Measurements from ENCODE around the gene KDELR1.

Gene KDELR1

DNA sequence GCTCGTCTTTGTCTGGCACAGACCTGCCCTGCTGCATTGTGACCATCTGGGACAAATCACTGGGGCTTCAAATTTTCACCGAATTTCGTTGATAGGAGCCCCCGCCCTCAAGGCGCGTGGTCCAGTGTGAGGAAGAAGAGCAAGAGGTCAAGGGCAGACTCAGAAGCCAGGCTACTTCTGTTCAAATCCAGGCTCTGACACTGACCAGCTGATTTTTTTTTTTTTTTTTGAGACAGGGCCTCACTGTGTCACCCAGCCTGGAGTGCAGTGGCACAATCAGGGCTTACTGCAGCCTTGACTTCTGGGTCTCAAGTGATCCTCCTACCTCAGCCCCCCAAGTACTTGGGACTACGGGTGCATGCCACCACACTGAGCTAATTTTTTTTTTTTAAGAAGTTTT lies 20.0 kb downstream of the KDELR1 start:
- DNase-seq = no peak

GRCh38 chr19:48370955-48371354 lies 20.4 kb downstream of the KDELR1 start:
- DNase-seq = no peak

- no peak for DNase-seq
Measured at GRCh38 chr19:48368936-48369335, 22.4 kb downstream of the KDELR1 start.

DNA sequence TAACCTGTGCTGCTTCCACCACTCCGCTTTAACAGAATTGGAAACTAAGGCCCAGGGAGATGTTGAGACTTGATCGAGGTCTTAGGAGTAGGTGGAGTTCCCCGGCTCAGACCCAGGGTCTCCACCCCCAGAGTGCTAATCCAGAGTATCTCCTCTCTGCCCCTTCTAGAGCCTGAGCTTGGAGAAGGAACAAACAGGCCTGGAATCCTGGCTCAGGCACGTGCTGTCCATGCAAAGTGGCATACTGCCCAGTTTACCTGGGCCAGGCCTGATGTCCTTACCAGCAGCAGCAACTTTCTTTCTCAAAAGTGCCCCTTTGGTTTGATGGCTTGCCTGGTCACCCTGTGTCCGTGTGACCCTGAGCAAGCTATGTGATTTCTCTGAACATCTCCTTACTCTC lies 23.5 kb downstream of the KDELR1 start:
- no peak for DNase-seq

DNA sequence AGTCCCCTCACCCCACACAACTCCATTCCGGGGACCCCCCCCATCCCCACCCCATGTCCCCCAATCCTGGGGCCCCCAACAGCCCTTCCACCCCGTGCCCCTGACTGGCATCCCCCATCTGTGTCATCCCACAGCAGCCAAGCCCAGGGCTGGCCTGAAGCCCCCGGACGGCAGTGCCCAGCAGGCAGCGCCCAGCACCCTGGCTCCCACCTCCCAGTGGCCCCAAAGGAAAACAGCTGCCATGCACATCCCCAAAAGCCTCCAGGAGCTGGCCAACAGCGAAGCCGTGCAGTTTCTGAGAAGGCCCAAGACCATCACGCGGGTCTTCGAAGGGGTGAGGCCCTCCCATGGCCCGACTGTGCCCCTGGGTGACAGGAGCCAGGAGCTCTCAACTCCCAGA lies 25.7 kb downstream of the KDELR1 start:
- DNase-seq = no peak

GRCh38 chr19:48364598-48365348 lies 26.6 kb downstream of the KDELR1 start:
- no peak for DNase-seq

DNA sequence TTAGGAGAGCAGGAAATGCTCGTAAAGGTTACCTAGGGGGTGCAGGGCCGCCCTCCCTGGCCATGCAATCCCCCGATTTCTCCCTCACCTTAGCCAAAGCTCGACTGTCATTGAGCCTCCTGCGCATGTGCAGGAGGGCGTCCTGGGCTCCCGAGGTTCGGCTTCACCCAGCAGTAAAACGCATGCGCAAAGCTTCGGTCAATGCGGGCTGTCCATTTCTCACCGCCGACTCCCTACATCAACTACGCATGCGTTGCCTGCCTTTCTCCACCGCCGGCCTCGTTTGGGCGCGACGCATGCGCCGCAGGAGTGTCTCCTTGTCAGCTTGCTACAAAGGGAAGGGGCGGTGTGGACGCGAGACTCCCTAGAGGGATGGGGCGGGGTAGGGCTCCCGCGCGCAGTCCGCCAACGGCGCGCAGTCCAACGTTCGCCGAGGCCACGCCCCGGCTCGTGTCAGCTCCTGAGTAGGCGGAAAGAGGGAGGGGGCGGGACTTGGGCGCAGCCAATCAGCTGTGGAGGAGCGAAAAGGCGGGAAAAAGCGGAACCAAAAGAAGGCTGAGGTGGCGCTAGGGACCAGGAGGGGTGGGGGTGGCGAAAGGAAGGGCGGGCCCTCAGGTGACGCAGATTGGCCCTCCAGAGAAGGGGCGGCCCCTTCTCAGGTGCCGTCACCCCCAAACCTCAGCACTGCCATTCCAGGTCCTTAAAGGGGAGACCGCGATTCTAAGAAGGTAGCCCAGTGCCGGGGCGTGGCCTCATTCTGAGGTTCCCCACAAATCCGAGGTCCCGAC lies 27.3 kb downstream of the KDELR1 start, which contains the start of the genes SYNGR4 and TMEM143:
Gene SYNGR4 (plus strand): TSS at position 558 of the 788 bp plus-strand sequence. CDS start 1,476 bp downstream, outside the sequence.
Gene TMEM143 (minus strand): TSS at position 131 of the 788 bp plus-strand sequence. CDS start 20 bp downstream, at position 111.
- DNase-seq = peak; percentile 90 to 100 (median 99)

DNA sequence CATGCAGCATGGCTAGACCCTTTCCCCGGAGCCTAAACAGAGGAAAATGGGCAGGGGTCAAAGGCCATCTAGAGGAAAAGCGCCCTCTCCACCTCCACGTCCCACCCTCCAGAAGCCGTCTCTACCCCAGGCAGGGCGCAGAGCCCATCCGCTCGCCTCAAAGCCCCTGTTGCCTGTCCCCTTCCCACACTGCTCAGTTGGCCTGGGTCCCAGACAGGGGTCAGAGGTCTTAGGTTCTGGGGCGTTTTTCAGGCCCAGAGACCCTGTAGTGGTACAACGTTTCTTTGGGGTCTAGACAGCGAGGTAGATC lies 27.9 kb downstream of the KDELR1 start:
- DNase-seq = peak in 4 of 14 donors; percentile 74 to 90 (median 84)

GRCh38 chr19:48362716-48363499 lies 28.4 kb downstream of the KDELR1 start:
- peak; percentile 25 to 99 (median 86) for DNase-seq

DNA sequence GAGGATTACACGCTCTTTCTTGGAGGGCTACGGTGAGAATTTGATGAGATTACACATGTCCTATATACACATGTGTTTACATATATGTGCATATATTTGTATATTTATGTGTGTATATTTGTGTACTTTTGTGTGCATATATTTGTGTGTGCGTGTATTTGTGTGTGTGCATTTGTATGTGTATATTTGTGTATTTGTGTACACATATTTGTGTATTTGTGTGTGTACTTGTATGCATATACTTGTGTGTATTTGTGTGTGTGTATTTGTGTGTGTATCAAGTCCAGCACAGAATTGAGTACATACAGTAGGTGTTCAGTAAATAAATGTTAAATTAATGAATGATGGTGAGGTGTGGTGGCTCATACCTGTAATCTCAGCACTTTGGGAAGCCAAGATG lies 29.4 kb downstream of the KDELR1 start:
- no peak for DNase-seq

GRCh38 chr19:48359123-48359522 lies 32.2 kb downstream of the KDELR1 start:
- no peak for DNase-seq

DNA sequence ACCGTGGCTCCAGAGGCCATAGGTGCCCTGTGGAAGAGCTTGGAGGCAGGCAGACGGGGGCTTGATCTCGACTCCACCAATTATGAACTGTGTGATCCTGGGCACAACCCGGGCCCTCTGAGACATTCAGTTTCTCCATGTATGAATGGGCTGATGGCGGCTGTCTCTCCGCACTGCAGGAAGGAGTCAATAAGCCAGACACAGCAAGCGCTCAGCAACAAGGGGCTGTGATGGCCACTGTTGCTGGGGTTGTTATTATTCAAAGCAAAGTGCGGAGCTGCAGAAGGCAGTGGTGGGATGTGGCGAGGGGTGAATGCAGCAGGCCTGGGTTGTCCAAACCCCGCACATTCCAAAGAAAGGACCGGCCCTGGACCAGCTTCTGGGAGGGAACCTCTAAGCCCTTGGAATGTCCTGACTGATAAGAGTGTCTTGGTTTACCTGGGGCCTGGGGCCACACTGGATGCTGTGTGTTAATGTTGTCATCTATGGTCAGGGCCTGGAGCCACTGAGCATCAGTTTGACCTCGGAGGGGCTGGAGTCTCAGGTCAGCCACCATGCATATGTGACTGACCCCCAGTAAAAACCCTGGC lies 35.9 kb downstream of the KDELR1 start:
- no peak for DNase-seq

GRCh38 chr19:48354332-48354992 lies 36.9 kb downstream of the KDELR1 start:
- DNase-seq = no peak

- no peak for DNase-seq
Measured at GRCh38 chr19:48353677-48354076, 37.7 kb downstream of the KDELR1 start.

GRCh38 chr19:48351341-48351752 lies 40.0 kb downstream of the KDELR1 start:
- peak in 7 of 14 donors; percentile 10 to 64 (median 23) for DNase-seq

GRCh38 chr19:48350856-48351255 lies 40.5 kb downstream of the KDELR1 start:
- DNase-seq = no peak

- DNase-seq = no peak
Measured at GRCh38 chr19:48348737-48349136, 42.6 kb downstream of the KDELR1 start.

DNA sequence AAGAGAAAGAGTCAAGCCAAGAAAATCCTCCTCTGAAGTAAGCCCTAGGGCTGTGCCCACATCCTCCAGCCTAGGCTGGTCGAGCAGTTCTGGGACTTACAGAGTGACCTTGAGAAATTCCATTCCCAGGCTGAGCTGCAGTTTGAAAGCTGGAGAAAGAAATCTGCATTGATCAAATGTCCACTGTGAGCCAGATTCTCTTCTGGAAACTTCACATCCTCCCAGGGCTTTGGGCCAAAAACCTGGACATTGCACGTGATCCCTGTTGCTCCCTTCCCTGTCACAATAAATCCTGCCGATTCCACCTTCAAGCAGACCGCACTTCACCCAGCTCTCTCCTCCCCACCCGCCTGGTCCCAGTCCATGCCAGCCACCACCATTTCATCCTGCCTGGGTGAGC lies 43.3 kb downstream of the KDELR1 start:
- no peak for DNase-seq

GRCh38 chr19:48346191-48346590 lies 45.2 kb downstream of the KDELR1 start:
- DNase-seq = no peak

- DNase-seq = no peak
Measured at GRCh38 chr19:48344892-48345291, 46.5 kb downstream of the KDELR1 start.

GRCh38 chr19:48342841-48343540 lies 48.4 kb downstream of the KDELR1 start:
- DNase-seq = no peak

All from C1 segment of cervical spinal cord (tissue), 14 donors.